CD4-positive, alpha-beta T cell (primary cell): ENCODE measurements around the gene TUT4. TPM values are rescaled to one million over a fixed set of nuclear protein-coding genes. Genes with fewer than 3 reads are reported as not detected.

Source experiments
- ATAC-seq: fragments of 200-7000 bp; cut with Tn5 transposase; one replicate; pipeline ENCODE4 v1.10.0; 2022; ENCODE audit warnings: mild to moderate bottlenecking; ENCODE audit not compliant: poor library complexity
- CTCF ChIA-PET: fragments of 350-600 bp; sonication (Branson Sonifier 250); formaldehyde crosslinking; loops from one replicate; lab custom pipeline; 2021; ENCODE audit warnings: antibody characterized with exemption, inconsistent platforms; lab: Charles Lee
- POLR2A ChIA-PET: fragments of 350-600 bp; sonication (Branson Sonifier 250); formaldehyde crosslinking; loops from one replicate; lab custom pipeline; 2021; ENCODE audit warnings: antibody characterized with exemption, inconsistent platforms; lab: Charles Lee
- DNase-seq, 14 experiments: peaks; one replicate each; pipeline ENCODE4 v3.0.0-alpha.2; 2013 to 2020; ENCODE audit warnings: mixed read lengths in 2 of 14
- H3K27ac ChIP-seq, 2 donors: one replicate each; pipeline versions ENCODE4 v1.5.1 to v1.7.0; 2013; ENCODE audit warnings: low read length in 2 of 2, low read depth in 1 of 2, mild to moderate bottlenecking in 1 of 2
- H3K27me3 ChIP-seq, 2 experiments: 1 replicate in 1 of 2; 2 replicates in 1 of 2; pipeline versions ENCODE4 v1.6.1 to v1.7.0; 2013; ENCODE audit warnings: low read length in 2 of 2, control low read depth in 1 of 2, mild to moderate bottlenecking in 1 of 2, moderate library complexity in 1 of 2; ENCODE audit not compliant: insufficient read depth in 2 of 2, control insufficient read depth in 1 of 2
- H3K36me3 ChIP-seq: one replicate; pipeline ENCODE4 v1.6.1; 2013; ENCODE audit warnings: low read length, control low read depth; ENCODE audit not compliant: insufficient read depth
- H3K4me1 ChIP-seq: one replicate; pipeline ENCODE4 v1.6.1; 2013; ENCODE audit warnings: low read length, control low read depth; ENCODE audit not compliant: insufficient read depth
- H3K4me3 ChIP-seq: one replicate; pipeline ENCODE4 v1.5.1; 2013; ENCODE audit warnings: mild to moderate bottlenecking, low read length, moderate library complexity
- H3K9me3 ChIP-seq, 2 experiments: 1 replicate in 1 of 2; 2 replicates in 1 of 2; pipeline versions ENCODE4 v1.6.1 to v1.7.0; 2013; ENCODE audit warnings: low read length in 2 of 2, mild to moderate bottlenecking in 2 of 2, control low read depth in 1 of 2, moderate library complexity in 1 of 2; ENCODE audit not compliant: control insufficient read depth in 1 of 2, insufficient read depth in 1 of 2
- H3K27ac Mint-ChIP-seq: one replicate; pipeline ENCODE4 v1.8.0; 2020; ENCODE audit warnings: mixed read lengths
- H3K27me3 Mint-ChIP-seq: one replicate; pipeline ENCODE4 v1.8.0; 2021; ENCODE audit warnings: mixed read lengths
- H3K36me3 Mint-ChIP-seq: one replicate; pipeline ENCODE4 v1.8.0; 2021; ENCODE audit warnings: low read depth, mixed read lengths
- H3K4me1 Mint-ChIP-seq: one replicate; pipeline ENCODE4 v1.8.0; 2021; ENCODE audit warnings: low read depth, mixed read lengths
- H3K4me3 Mint-ChIP-seq: one replicate; pipeline ENCODE4 v1.8.0; 2020; ENCODE audit warnings: mild to moderate bottlenecking, mixed read lengths
- H3K9me3 Mint-ChIP-seq: one replicate; pipeline ENCODE4 v1.8.0; 2020; ENCODE audit warnings: mixed read lengths
- CTCF ChIP-seq: fragments of 200-600 bp; IDR thresholded peaks from one replicate; pipeline ENCODE4 v1.8.0; 2022; ENCODE audit warnings: antibody characterized with exemption, mild to moderate bottlenecking
- intact Hi-C, 2 experiments: fragments of 100-400 bp; cut with DNase I in 1 of 2; cut with micrococcal nuclease in 1 of 2; formaldehyde crosslinking; loops; one replicate each; pipeline versions ENCODE4 v1.15.1 to v1.9.0; 2023 to 2025; cut with DNase I, micrococcal nuclease
- total RNA-seq, 174 experiments: library from RNA in 2 of 174; stranded (reverse) in 2 of 174; gene quantifications; one replicate each; pipeline ENCODE4 v1.2.3 and lab custom pipeline; 2021 to 2026

Gene TUT4
- total RNA-seq, 2 experiments from 2014 or later, result 141 to 147 TPM

DNA sequence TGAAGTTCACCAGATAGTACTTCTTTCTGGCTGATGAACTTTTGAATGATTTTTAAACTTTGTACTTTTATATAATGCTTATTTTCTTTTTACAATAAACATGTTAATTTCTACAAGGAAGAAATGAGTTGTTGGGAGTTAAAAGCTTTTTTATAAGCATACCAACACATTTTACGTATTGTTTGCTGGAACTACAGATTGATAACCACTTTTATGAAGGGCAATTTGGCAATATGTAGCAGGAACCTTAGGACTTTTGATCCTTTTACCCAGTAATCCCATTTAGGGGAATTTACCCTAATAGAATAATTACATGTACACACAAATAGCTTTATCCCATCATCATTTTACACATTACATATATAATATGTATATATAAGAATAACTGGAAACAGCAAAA, 132.2 kb downstream of the TUT4 start:
- H3K27me3 Mint-ChIP-seq, result no peaks in the 10 kb centered on the region
- H3K4me1 Mint-ChIP-seq, result peaks cover 49% of the 10 kb centered on the region
- CTCF ChIA-PET, result interaction anchor here (2.6 kb wide), 1 partner anchor 16 kb away, joined by 12 read pairs; the partner anchor contains the start of genes ORC1 and PRPF38A
- H3K27ac ChIP-seq, result no peak overlapping the region
- POLR2A ChIA-PET, result interaction anchor here (0.9 kb wide), 1 partner anchor 17 kb away, joined by 3 read pairs; the partner anchor contains the start of gene ORC1
- H3K4me1 ChIP-seq, result peaks cover 21% of the 10 kb centered on the region
- ATAC-seq, result no peak
- peak overlapping the region; percentile 85 for H3K27ac Mint-ChIP-seq
- no peaks in the 10 kb centered on the region for H3K9me3 ChIP-seq
- no peak for TF ChIP-seq CTCF
- no peak overlapping the region for H3K4me3 Mint-ChIP-seq
- H3K4me3 ChIP-seq, result no peak overlapping the region
- no peak for DNase-seq
- no peaks in the 10 kb centered on the region for H3K27me3 ChIP-seq
- intact Hi-C loops, result loop anchor here (5.0 to 10.0 kb wide), 3 partner anchors 53 to 132 kb away; partner anchors contain the start of genes TUT4 (in 2 of the 2) and CC2D1B (in 1 of the 2)
- peaks cover 51% of the 10 kb centered on the region for H3K36me3 ChIP-seq
- H3K9me3 Mint-ChIP-seq, result no peaks in the 10 kb centered on the region
- H3K36me3 Mint-ChIP-seq, result peaks cover 70% of the 10 kb centered on the region

- peaks cover 29% of the 10 kb centered on the region for H3K4me1 Mint-ChIP-seq
- H3K9me3 Mint-ChIP-seq, result no peaks in the 10 kb centered on the region
- H3K27me3 Mint-ChIP-seq, result no peaks in the 10 kb centered on the region
- no peak overlapping the region for H3K27ac Mint-ChIP-seq
- intact Hi-C loops, result no loop called here
- H3K4me3 Mint-ChIP-seq, result no peak overlapping the region
- H3K9me3 ChIP-seq, result no peaks in the 10 kb centered on the region
- POLR2A ChIA-PET, result no interaction called here
- H3K4me3 ChIP-seq, result no peak overlapping the region
- no peaks in the 10 kb centered on the region for H3K27me3 ChIP-seq
- DNase-seq (no peak), ATAC-seq (no peak)
- no peak for TF ChIP-seq CTCF
- CTCF ChIA-PET, result no interaction called here
- peaks cover 85% of the 10 kb centered on the region for H3K36me3 Mint-ChIP-seq
- peaks cover 88% of the 10 kb centered on the region for H3K36me3 ChIP-seq
- no peak overlapping the region for H3K27ac ChIP-seq
- H3K4me1 ChIP-seq, result peaks cover 7% of the 10 kb centered on the region
Measured at GRCh38 chr1:52416811-52417210, 136.1 kb downstream of the TUT4 start.

GRCh38 chr1:52414942-52415341, 137.9 kb downstream of the TUT4 start:
- no peak for TF ChIP-seq CTCF
- Histone ChIP-seq H3K4me3 (no peak overlapping the region), H3K9me3 (no peaks in the 10 kb centered on the region), H3K36me3 (peaks cover 89% of the 10 kb centered on the region), H3K27ac (no peak overlapping the region), H3K4me1 (peaks cover 7% of the 10 kb centered on the region), H3K27me3 (no peaks in the 10 kb centered on the region)
- intact Hi-C loops, result no loop called here
- H3K27me3 Mint-ChIP-seq, result no peaks in the 10 kb centered on the region
- peaks cover 86% of the 10 kb centered on the region for H3K36me3 Mint-ChIP-seq
- peaks cover 22% of the 10 kb centered on the region for H3K4me1 Mint-ChIP-seq
- ChIA-PET POLR2A (no interaction called here), CTCF (no interaction called here)
- no peak overlapping the region for H3K4me3 Mint-ChIP-seq
- H3K27ac Mint-ChIP-seq, result no peak overlapping the region
- ATAC-seq, result no peak
- no peaks in the 10 kb centered on the region for H3K9me3 Mint-ChIP-seq
- DNase-seq, result no peak
